PC-3 (cell line): ENCODE results near the gene DLG2.

Experiments used
- EZH2 ChIP-seq: fragments of 300-600 bp; sonication (generic); IDR thresholded peaks from one replicate; pipeline ENCODE4 v1.6.1; 2017; ENCODE audit warnings: antibody characterized with exemption, mild to moderate bottlenecking, low read length; ENCODE audit not compliant: unreplicated experiment
- EZH2phosphoT487 ChIP-seq: fragments of 300-600 bp; sonication (generic); IDR thresholded peaks from 2 replicates; pipeline ENCODE4 v1.6.1; 2018; ENCODE audit warnings: mild to moderate bottlenecking, antibody characterized with exemption, low read length, borderline replicate concordance
- TF ChIP-seq, protein P1 (sequence below): fragments of 300-600 bp; sonication (generic); conservative IDR thresholded peaks from 2 replicates; pipeline ENCODE4 v1.5.1; 2017; ENCODE audit warnings: antibody characterized with exemption, low read depth, mild to moderate bottlenecking, low read length

DNA sequence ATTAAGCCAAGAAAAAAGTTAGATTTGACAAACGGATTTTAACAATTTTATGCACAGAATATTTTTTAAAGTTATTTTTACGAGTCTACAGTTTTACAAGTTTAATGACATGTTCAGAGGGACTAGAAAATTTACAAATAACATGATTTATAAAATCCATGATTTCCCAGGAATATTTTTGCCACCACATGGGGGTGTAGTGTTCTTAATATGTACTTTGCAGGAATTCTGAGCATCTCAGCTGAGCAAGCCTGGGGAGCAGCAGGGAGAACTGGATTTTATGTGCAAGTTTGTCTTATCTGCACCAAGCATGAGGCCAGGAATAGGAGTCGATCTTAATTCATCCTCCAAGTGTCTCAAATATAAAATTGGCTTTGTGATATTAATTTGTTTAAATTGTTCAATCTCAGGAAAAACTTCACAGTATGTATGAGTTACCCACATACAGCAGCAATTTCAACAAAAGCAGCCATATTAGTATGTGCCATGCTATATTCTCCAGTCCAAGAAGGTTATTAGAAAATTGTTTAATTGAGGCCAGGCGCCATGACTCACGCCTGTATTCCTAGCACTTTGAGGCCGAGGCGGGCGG, 826.3 kb downstream of the DLG2 start:
- TF ChIP-seq EZH2 (no peak), EZH2phosphoT487 (no peak)
- TF ChIP-seq, protein P1, sequence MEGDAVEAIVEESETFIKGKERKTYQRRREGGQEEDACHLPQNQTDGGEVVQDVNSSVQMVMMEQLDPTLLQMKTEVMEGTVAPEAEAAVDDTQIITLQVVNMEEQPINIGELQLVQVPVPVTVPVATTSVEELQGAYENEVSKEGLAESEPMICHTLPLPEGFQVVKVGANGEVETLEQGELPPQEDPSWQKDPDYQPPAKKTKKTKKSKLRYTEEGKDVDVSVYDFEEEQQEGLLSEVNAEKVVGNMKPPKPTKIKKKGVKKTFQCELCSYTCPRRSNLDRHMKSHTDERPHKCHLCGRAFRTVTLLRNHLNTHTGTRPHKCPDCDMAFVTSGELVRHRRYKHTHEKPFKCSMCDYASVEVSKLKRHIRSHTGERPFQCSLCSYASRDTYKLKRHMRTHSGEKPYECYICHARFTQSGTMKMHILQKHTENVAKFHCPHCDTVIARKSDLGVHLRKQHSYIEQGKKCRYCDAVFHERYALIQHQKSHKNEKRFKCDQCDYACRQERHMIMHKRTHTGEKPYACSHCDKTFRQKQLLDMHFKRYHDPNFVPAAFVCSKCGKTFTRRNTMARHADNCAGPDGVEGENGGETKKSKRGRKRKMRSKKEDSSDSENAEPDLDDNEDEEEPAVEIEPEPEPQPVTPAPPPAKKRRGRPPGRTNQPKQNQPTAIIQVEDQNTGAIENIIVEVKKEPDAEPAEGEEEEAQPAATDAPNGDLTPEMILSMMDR, result peak; percentile 88
